ENCODE data around the gene OR10X1.

- TF ChIP-seq HMGXB4 (CRISPR knock-in tag; IDR thresholded peaks at IDR 0.05) (no peak), SOX15 (CRISPR knock-in tag; IDR thresholded peaks at IDR 0.05) (no peak), CREB1 (CRISPR knock-in tag; IDR thresholded peaks at IDR 0.05) (no peak), FOXJ3 (CRISPR knock-in tag; IDR thresholded peaks at IDR 0.05; ENCODE audit: borderline replicate concordance) (no peak), NFYB (CRISPR knock-in tag; conservative IDR thresholded peaks at IDR 0.05; ENCODE audit: low read depth) (no peak), ZNF281 (CRISPR knock-in tag; IDR thresholded peaks at IDR 0.05) (no peak), SP1 (CRISPR knock-in tag; conservative IDR thresholded peaks at IDR 0.05) (no peak), ZNF232 (CRISPR knock-in tag; IDR thresholded peaks at IDR 0.05) (no peak)
- TF ChIP-seq, protein P1, sequence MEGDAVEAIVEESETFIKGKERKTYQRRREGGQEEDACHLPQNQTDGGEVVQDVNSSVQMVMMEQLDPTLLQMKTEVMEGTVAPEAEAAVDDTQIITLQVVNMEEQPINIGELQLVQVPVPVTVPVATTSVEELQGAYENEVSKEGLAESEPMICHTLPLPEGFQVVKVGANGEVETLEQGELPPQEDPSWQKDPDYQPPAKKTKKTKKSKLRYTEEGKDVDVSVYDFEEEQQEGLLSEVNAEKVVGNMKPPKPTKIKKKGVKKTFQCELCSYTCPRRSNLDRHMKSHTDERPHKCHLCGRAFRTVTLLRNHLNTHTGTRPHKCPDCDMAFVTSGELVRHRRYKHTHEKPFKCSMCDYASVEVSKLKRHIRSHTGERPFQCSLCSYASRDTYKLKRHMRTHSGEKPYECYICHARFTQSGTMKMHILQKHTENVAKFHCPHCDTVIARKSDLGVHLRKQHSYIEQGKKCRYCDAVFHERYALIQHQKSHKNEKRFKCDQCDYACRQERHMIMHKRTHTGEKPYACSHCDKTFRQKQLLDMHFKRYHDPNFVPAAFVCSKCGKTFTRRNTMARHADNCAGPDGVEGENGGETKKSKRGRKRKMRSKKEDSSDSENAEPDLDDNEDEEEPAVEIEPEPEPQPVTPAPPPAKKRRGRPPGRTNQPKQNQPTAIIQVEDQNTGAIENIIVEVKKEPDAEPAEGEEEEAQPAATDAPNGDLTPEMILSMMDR (IDR thresholded peaks at IDR 0.05), result no peak
- TF ChIP-seq, protein P2, sequence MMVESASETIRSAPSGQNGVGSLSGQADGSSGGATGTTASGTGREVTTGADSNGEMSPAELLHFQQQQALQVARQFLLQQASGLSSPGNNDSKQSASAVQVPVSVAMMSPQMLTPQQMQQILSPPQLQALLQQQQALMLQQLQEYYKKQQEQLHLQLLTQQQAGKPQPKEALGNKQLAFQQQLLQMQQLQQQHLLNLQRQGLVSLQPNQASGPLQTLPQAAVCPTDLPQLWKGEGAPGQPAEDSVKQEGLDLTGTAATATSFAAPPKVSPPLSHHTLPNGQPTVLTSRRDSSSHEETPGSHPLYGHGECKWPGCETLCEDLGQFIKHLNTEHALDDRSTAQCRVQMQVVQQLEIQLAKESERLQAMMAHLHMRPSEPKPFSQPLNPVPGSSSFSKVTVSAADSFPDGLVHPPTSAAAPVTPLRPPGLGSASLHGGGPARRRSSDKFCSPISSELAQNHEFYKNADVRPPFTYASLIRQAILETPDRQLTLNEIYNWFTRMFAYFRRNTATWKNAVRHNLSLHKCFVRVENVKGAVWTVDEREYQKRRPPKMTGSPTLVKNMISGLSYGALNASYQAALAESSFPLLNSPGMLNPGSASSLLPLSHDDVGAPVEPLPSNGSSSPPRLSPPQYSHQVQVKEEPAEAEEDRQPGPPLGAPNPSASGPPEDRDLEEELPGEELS (CRISPR knock-in tag; IDR thresholded peaks at IDR 0.05), result no peak
- TF ChIP-seq, protein P3, sequence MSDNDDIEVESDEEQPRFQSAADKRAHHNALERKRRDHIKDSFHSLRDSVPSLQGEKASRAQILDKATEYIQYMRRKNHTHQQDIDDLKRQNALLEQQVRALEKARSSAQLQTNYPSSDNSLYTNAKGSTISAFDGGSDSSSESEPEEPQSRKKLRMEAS (CRISPR knock-in tag; IDR thresholded peaks at IDR 0.05), result no peak
- TF ChIP-seq, protein P4, sequence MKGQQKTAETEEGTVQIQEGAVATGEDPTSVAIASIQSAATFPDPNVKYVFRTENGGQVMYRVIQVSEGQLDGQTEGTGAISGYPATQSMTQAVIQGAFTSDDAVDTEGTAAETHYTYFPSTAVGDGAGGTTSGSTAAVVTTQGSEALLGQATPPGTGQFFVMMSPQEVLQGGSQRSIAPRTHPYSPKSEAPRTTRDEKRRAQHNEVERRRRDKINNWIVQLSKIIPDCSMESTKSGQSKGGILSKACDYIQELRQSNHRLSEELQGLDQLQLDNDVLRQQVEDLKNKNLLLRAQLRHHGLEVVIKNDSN (CRISPR knock-in tag; IDR thresholded peaks at IDR 0.05), result no peak
- TF ChIP-seq, protein P5, sequence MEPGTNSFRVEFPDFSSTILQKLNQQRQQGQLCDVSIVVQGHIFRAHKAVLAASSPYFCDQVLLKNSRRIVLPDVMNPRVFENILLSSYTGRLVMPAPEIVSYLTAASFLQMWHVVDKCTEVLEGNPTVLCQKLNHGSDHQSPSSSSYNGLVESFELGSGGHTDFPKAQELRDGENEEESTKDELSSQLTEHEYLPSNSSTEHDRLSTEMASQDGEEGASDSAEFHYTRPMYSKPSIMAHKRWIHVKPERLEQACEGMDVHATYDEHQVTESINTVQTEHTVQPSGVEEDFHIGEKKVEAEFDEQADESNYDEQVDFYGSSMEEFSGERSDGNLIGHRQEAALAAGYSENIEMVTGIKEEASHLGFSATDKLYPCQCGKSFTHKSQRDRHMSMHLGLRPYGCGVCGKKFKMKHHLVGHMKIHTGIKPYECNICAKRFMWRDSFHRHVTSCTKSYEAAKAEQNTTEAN (CRISPR knock-in tag; IDR thresholded peaks at IDR 0.05), result no peak
Measured at GRCh38 chr1:158613764-158614163, 34.1 kb upstream of the OR10X1 start.

All from WTC11 (cell line).